ENCODE results near the gene DCUN1D3.
"Not testable (repeated sequence)": the region's sequence is repeated elsewhere in the genome, so short reads cannot be mapped to it uniquely, and the experiment has no call there.

The DCUN1D3 gene

GRCh38 chr16:20860995-20861394, 39.2 kb downstream of the DCUN1D3 start:
- DNase-seq: not testable (repeated sequence)

GRCh38 chr16:20860361-20860760, 39.8 kb downstream of the DCUN1D3 start:
- DNase-seq: no peak

GRCh38 chr16:20859699-20860098, 40.5 kb downstream of the DCUN1D3 start:
- DNase-seq: no peak

GRCh38 chr16:20859229-20859628, 40.9 kb downstream of the DCUN1D3 start:
- no peak for DNase-seq

GRCh38 chr16:20857281-20857680, 42.9 kb downstream of the DCUN1D3 start:
- DNase-seq: no peak

GRCh38 chr16:20854963-20855362, 45.2 kb downstream of the DCUN1D3 start:
- DNase-seq: no peak

GRCh38 chr16:20853981-20854620, 46.1 kb downstream of the DCUN1D3 start:
- no peak for DNase-seq

GRCh38 chr16:20853143-20853542, 47.0 kb downstream of the DCUN1D3 start:
- DNase-seq: no peak

- DNase-seq: no peak
Measured at GRCh38 chr16:20851601-20852000, 48.6 kb downstream of the DCUN1D3 start.

- DNase-seq: no peak
Measured at GRCh38 chr16:20850981-20851380, 49.2 kb downstream of the DCUN1D3 start.

GRCh38 chr16:20849589-20850390, 50.4 kb downstream of the DCUN1D3 start:
- DNase-seq: peak; percentile 38

GRCh38 chr16:20847550-20847949, 52.6 kb downstream of the DCUN1D3 start:
- DNase-seq: no peak

GRCh38 chr16:20846551-20846950, 53.6 kb downstream of the DCUN1D3 start:
- DNase-seq: no peak

GRCh38 chr16:20846030-20846429, 54.1 kb downstream of the DCUN1D3 start:
- no peak for DNase-seq

- no peak for DNase-seq
Measured at GRCh38 chr16:20844588-20844987, 55.6 kb downstream of the DCUN1D3 start.

- no peak for DNase-seq
Measured at GRCh38 chr16:20844054-20844453, 56.1 kb downstream of the DCUN1D3 start.

- DNase-seq: no peak
Measured at GRCh38 chr16:20839504-20839903, 60.7 kb downstream of the DCUN1D3 start.

- DNase-seq: no peak
Measured at GRCh38 chr16:20838240-20838639, 61.9 kb downstream of the DCUN1D3 start.

GRCh38 chr16:20833086-20833485, 67.1 kb downstream of the DCUN1D3 start:
- DNase-seq: no peak

- no peak for DNase-seq
Measured at GRCh38 chr16:20830372-20830771, 69.8 kb downstream of the DCUN1D3 start.

- DNase-seq: no peak
Measured at GRCh38 chr16:20829536-20829935, 70.6 kb downstream of the DCUN1D3 start.

- no peak for DNase-seq
Measured at GRCh38 chr16:20826039-20826566, 74.1 kb downstream of the DCUN1D3 start.

GRCh38 chr16:20822521-20823325, 77.4 kb downstream of the DCUN1D3 start:
- no peak for DNase-seq
